Lung (tissue), 12 donors: Measurements from ENCODE around the gene B3GNT2. TPM values are rescaled to one million over a fixed set of nuclear protein-coding genes. Genes with fewer than 3 reads are reported as not detected.
"Not testable (repeated sequence)": the region's sequence is repeated elsewhere in the genome, so short reads cannot be mapped to it uniquely, and the experiment has no call there.

Source experiments
- ATAC-seq: fragments of 200-7000 bp; cut with Tn5 transposase; one replicate; pipeline ENCODE4 v1.9.1; 2020; ENCODE audit warnings: moderate number of reproducible peaks; ENCODE audit not compliant: insufficient read depth, low FRiP score
- DNase-seq, 3 donors: peaks; one replicate each; pipeline ENCODE4 v3.0.0-alpha.2; 2013 to 2017
- H3K27ac ChIP-seq, 2 donors: one replicate each; pipeline ENCODE4 v1.5.1; 2013; ENCODE audit warnings: mild to moderate bottlenecking in 2 of 2, moderate library complexity in 2 of 2, control low read depth in 1 of 2, inconsistent platforms in 1 of 2, low read depth in 1 of 2, low read length in 1 of 2
- H3K27me3 ChIP-seq, 3 donors: one replicate each; pipeline ENCODE4 v1.5.1; 2013; ENCODE audit warnings: low read length in 2 of 3; ENCODE audit not compliant: control insufficient read depth in 3 of 3, insufficient read depth in 3 of 3
- H3K36me3 ChIP-seq, 4 donors: one replicate each; pipeline ENCODE4 v1.5.1; 2013; ENCODE audit warnings: low read length in 4 of 4, mild to moderate bottlenecking in 1 of 4, moderate library complexity in 1 of 4; ENCODE audit not compliant: control insufficient read depth in 4 of 4, insufficient read depth in 4 of 4
- H3K4me1 ChIP-seq, 5 donors: one replicate each; pipeline ENCODE4 v1.5.1; 2013; ENCODE audit warnings: low read length in 5 of 5, mild to moderate bottlenecking in 2 of 5, moderate library complexity in 1 of 5; ENCODE audit not compliant: control insufficient read depth in 5 of 5, insufficient read depth in 5 of 5
- H3K4me3 ChIP-seq: one replicate; pipeline ENCODE4 v1.5.1; 2013; ENCODE audit warnings: mild to moderate bottlenecking, control low read depth, moderate library complexity
- H3K9ac ChIP-seq, 2 donors: one replicate each; pipeline ENCODE4 v1.5.1; 2013; ENCODE audit warnings: low read length in 2 of 2, control low read depth in 1 of 2; ENCODE audit not compliant: insufficient read depth in 1 of 2
- H3K9me3 ChIP-seq, 4 donors: one replicate each; pipeline ENCODE4 v1.5.1; 2013; ENCODE audit warnings: low read length in 3 of 4, mild to moderate bottlenecking in 1 of 4, moderate library complexity in 1 of 4; ENCODE audit not compliant: control insufficient read depth in 4 of 4, insufficient read depth in 3 of 4
- WGBS, 2 donors: extraction: QIAGEN DNeasy Blood & Tissue Kit; methylation state at CpG; one replicate each; pipeline ENCODE4 v1.1.7; 2013; 5-methylcytosine and 5-hydroxymethylcytosine counted together
- polyA plus RNA-seq, 2 donors: library from polyadenylated mRNA; stranded (reverse); fragments of 200-250 nt; gene quantifications; one replicate each; pipeline ENCODE4 v1.2.1, GENCODE V29; 2013
- total RNA-seq, 2 donors: library from RNA; depleted of rRNA in 1 of 2; stranded (reverse); fragments of >200 nt in 1 of 2; gene quantifications; one replicate each; pipeline ENCODE4 v1.2.1, GENCODE V29; 2014 to 2021
- TF ChIP-seq, protein P1 (sequence below): IDR thresholded peaks from 2 replicates; pipeline ENCODE4 v1.5.1; 2012; ENCODE audit warnings: mild to moderate bottlenecking; ENCODE audit errors: control extremely low read depth, extremely low read depth
- donor health status: control.
- donor health status: control.
- donor health status: Bipolar disorder and iron deficiency.
- donor health status: healthy.
- donor health status: DM: yes; HTN: yes; CAD: no.

The B3GNT2 gene
- total and polyA plus RNA-seq, 4 donors: 11.4 to 41.8 (median 25.4) TPM

DNA sequence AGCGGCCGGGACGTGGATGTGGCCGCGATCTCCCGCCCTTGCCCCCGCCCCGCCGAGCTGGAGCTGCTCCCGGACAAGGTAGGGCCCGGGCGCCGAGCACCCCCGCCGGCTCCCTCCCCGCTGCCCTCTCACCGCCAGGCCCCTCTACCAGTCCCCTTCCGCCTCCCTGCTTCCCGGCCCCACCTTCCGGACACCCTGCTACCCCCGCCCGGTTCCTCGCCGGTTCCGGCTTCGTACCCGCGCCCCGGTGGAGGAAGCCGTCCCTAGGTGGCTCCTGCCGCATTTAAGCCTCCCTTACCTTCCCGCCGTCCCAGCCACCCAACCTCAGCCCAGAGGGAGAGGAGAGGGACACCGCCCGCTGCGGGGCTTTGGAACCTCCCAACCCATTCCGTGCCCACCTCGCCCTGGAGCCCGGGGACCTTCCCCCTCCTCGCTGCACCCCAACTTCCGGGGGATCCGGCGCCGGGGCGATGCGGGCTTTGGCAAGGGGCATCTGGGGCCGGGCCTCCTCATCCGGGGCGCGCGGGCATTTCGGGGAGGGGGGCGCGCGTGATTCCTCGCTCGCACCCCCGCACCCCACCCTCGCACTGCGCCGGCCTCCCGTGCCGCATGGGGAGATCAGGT, 475 bp downstream of the B3GNT2 start:
- WGBS, 2 donors: 0% methylated on average over 47 to 63 of the region's 63 CpGs
- Histone ChIP-seq H3K27ac (peak overlapping the region; percentile 93 to 94), H3K9me3 (no peaks in the 10 kb centered on the region), H3K4me3 (peak overlapping the region; percentile 93), H3K4me1 (peaks cover 3 to 20% (median 11%) of the 10 kb centered on the region in 5 donors), H3K27me3 (no peaks in the 10 kb centered on the region), H3K36me3 (no peaks in the 10 kb centered on the region), H3K9ac (no peak overlapping the region)
- peak; percentile 43 for ATAC-seq
- TF ChIP-seq, protein P1, sequence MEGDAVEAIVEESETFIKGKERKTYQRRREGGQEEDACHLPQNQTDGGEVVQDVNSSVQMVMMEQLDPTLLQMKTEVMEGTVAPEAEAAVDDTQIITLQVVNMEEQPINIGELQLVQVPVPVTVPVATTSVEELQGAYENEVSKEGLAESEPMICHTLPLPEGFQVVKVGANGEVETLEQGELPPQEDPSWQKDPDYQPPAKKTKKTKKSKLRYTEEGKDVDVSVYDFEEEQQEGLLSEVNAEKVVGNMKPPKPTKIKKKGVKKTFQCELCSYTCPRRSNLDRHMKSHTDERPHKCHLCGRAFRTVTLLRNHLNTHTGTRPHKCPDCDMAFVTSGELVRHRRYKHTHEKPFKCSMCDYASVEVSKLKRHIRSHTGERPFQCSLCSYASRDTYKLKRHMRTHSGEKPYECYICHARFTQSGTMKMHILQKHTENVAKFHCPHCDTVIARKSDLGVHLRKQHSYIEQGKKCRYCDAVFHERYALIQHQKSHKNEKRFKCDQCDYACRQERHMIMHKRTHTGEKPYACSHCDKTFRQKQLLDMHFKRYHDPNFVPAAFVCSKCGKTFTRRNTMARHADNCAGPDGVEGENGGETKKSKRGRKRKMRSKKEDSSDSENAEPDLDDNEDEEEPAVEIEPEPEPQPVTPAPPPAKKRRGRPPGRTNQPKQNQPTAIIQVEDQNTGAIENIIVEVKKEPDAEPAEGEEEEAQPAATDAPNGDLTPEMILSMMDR: no peak
- no peak for DNase-seq

DNA sequence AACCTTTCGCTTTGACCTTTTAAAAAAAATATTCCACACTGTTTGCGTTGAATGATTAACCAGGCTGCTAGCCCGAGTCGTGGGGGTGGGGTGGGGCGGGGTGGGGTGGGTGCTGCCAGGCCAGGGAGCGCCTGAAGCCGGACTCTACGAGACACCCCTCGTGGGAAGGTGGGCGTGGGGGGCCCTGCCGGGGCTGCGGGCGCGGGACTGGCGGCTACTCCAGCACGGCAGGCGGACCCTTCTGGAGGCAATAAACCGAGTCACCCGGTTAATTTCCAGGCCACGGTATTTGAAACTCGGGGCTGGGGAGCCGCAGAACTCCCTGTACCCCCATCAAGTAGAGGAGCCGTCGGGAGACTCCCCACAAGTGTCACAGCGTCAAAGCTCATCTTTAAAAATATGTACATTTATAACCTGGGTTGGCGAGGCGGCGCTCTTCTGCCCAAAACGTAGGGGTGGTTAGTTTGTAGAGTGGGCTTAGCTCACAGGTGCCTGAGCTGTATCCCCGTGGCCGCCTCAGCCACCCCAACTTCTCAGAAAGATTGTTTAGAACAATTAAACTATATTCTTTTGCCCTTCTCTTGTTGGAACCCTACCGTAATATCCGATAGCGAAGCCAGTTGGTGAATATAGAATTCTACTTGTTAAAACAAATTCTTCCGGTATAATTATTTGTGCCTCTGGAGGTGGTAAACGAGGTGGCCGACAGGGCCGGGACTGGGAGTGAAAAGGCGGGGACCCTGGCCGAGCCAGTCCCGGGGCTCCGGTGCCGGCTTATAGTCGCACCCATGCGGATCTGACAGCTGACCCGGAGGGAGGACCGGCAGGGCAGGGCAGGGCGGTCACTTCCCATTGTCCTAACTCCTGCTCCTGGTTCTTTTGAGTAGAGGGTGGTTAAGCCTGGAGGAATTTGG, 1.4 kb downstream of the B3GNT2 start:
- H3K36me3 ChIP-seq: no peaks in the 10 kb centered on the region
- ATAC-seq (no peak), DNase-seq (peak; percentile 26 to 30 (median 26))
- H3K27ac ChIP-seq: peak overlapping the region; percentile 76 to 93
- H3K27me3 ChIP-seq: no peaks in the 10 kb centered on the region
- H3K4me3 ChIP-seq: peak overlapping the region; percentile 93
- TF ChIP-seq, protein P1: no peak
- WGBS, 2 donors: 1% methylated on average over 48 of the region's 48 CpGs
- no peaks in the 10 kb centered on the region for H3K9me3 ChIP-seq
- peak overlapping the region in 1 of 2 donors; percentile 78 for H3K9ac ChIP-seq
- peaks cover 3 to 27% (median 15%) of the 10 kb centered on the region in 5 donors for H3K4me1 ChIP-seq

- no peaks in the 10 kb centered on the region for H3K36me3 ChIP-seq
- TF ChIP-seq, protein P1: no peak
- ATAC-seq (no peak), DNase-seq (no peak)
- peaks cover 3 to 35% (median 18%) of the 10 kb centered on the region in 5 donors for H3K4me1 ChIP-seq
- H3K27ac ChIP-seq: peak overlapping the region; percentile 23 to 81
- 6 to 11% methylated on average over 5 of the region's 5 CpGs for WGBS, 2 donors
- H3K9ac ChIP-seq: peak overlapping the region in 1 of 2 donors; percentile 78
- no peaks in the 10 kb centered on the region for H3K27me3 ChIP-seq
- no peaks in the 10 kb centered on the region for H3K9me3 ChIP-seq
- H3K4me3 ChIP-seq: peak overlapping the region; percentile 9
These were observed 2.2 kb downstream of the B3GNT2 start for GRCh38 chr2:62197925-62198633.

GRCh38 chr2:62198854-62199253, 2.9 kb downstream of the B3GNT2 start:
- 84 to 86% methylated on average over 8 of the region's 8 CpGs for WGBS, 2 donors

More at GRCh38 chr2:62198854-62199253, 2.9 kb downstream of the B3GNT2 start:
- H3K27ac ChIP-seq, ATAC-seq, H3K9me3 ChIP-seq, H3K9ac ChIP-seq, H3K27me3 ChIP-seq, H3K36me3 ChIP-seq, DNase-seq, H3K4me3 ChIP-seq: not testable (repeated sequence)
- H3K4me1 ChIP-seq: peaks cover 3 to 40% (median 23%) of the 10 kb centered on the region in 5 donors
